Activated T-helper 1 cell treated with anti-CD3 and anti-CD28 coated beads, Interleukin-12 subunit alpha, Interleukin-12 subunit beta, Interleukin-2, Interleukin-4 antibody, amounts not matched to agents 30 ng/mL and 10 ng/mL and 1 ng/mL, durations not matched to agents 14 hours and 24 hours and 36 hours (primary cell): ENCODE measurements around the gene NXF1. TPM values are rescaled to one million over a fixed set of nuclear protein-coding genes. Genes with fewer than 3 reads are reported as not detected.

Experiments used
- total RNA-seq: library from RNA; stranded (reverse); gene quantifications from 2 replicates; pipeline ENCODE4 v1.2.3, GENCODE V29; 2022

The NXF1 gene
- total RNA-seq, 1 donor from 2014 or later: 155 TPM

Other genes starting within 250 kb of the NXF1 start
- gene EEF1G, start 231.5 kb downstream of the NXF1 start, total RNA-seq: 1,154 and 1,169 TPM in 2 replicates
- gene TUT1, start 213.9 kb downstream of the NXF1 start, total RNA-seq: 38.7 and 40.7 TPM in 2 replicates
- gene MTA2, start 203.6 kb downstream of the NXF1 start, total RNA-seq: 224 and 230 TPM in 2 replicates
- 164 and 167 TPM in 2 replicates for gene EML3, start 192.7 kb downstream of the NXF1 start, total RNA-seq
- gene ROM1, start 192.2 kb downstream of the NXF1 start, total RNA-seq: 2.5 and 3.2 TPM in 2 replicates
- 93.8 and 94.3 TPM in 2 replicates for gene B3GAT3, start 183.5 kb downstream of the NXF1 start, total RNA-seq
- gene GANAB, start 158.8 kb downstream of the NXF1 start, total RNA-seq: 238 and 255 TPM in 2 replicates
- 39.2 and 40.4 TPM in 2 replicates for gene INTS5, start 152.1 kb downstream of the NXF1 start, total RNA-seq
- gene C11orf98, start 140.2 kb downstream of the NXF1 start, total RNA-seq: 146 and 151 TPM in 2 replicates
- 65.0 and 69.4 TPM in 2 replicates for gene CSKMT, start 140.1 kb downstream of the NXF1 start, total RNA-seq
- 8.9 and 11.4 TPM in 2 replicates for gene UQCC3, start 133.8 kb downstream of the NXF1 start, total RNA-seq
- 23.4 and 24.3 TPM in 2 replicates for gene LBHD1, start 133.2 kb downstream of the NXF1 start, total RNA-seq
- gene UBXN1, start 126.4 kb downstream of the NXF1 start, total RNA-seq: 125 and 128 TPM in 2 replicates
- gene LRRN4CL, start 115.9 kb downstream of the NXF1 start, total RNA-seq: 0.17 and 0.26 TPM in 2 replicates
- gene BSCL2, start 98.0 kb downstream of the NXF1 start, total RNA-seq: 34.0 and 34.6 TPM in 2 replicates
- gene GNG3, start 97.8 kb downstream of the NXF1 start, total RNA-seq: not detected in 2 replicates
- gene HNRNPUL2, start 78.0 kb downstream of the NXF1 start, total RNA-seq: 53.0 and 55.2 TPM in 2 replicates
- gene TTC9C, start 77.0 kb downstream of the NXF1 start, total RNA-seq: 36.4 and 38.0 TPM in 2 replicates
- 8.7 and 9.1 TPM in 2 replicates for gene ZBTB3, start 51.3 kb downstream of the NXF1 start, total RNA-seq
- 145 and 148 TPM in 2 replicates for gene POLR2G, start 43.9 kb downstream of the NXF1 start, total RNA-seq
- 19.4 and 20.7 TPM in 2 replicates for gene TAF6L, start 34.0 kb downstream of the NXF1 start, total RNA-seq
- gene TMEM179B, start 18.0 kb downstream of the NXF1 start, total RNA-seq: 40.6 and 43.0 TPM in 2 replicates
- 14.3 and 16.0 TPM in 2 replicates for gene TMEM223, start 13.4 kb downstream of the NXF1 start, total RNA-seq
- 34.2 and 39.9 TPM in 2 replicates for gene STX5, start 26.6 kb upstream of the NXF1 start, total RNA-seq
- 1.2 and 1.3 TPM in 2 replicates for gene TEX54, start 27.4 kb upstream of the NXF1 start, total RNA-seq
- 156 and 161 TPM in 2 replicates for gene WDR74, start 34.1 kb upstream of the NXF1 start, total RNA-seq
- gene SLC3A2, start 75.5 kb upstream of the NXF1 start, total RNA-seq: 397 and 399 TPM in 2 replicates
- not detected in 2 replicates for gene CHRM1, start 115.9 kb upstream of the NXF1 start, total RNA-seq
- not detected in 2 replicates for gene SLC22A6, start 179.5 kb upstream of the NXF1 start, total RNA-seq
- gene SLC22A8, start 210.4 kb upstream of the NXF1 start, total RNA-seq: not detected in 2 replicates